Heart right ventricle (tissue), 16 donors: Measurements from ENCODE around the gene VSNL1. TPM values are rescaled to one million over a fixed set of nuclear protein-coding genes. Genes with fewer than 3 reads are reported as not detected.

ENCODE experiments used
- ATAC-seq, 8 donors: fragments of 200-7000 bp; cut with Tn5 transposase; one replicate each; pipeline ENCODE4 v1.9.1; 2020; ENCODE audit warnings: mild to moderate bottlenecking in 8 of 8, moderate library complexity in 8 of 8, moderate number of reproducible peaks in 1 of 8
- DNase-seq, 2 donors: peaks; one replicate each; pipeline ENCODE4 v3.0.0-alpha.2; 2020
- H3K27ac ChIP-seq, 10 donors: fragments of 200-600 bp; sonication (generic) in 2 of 10; one replicate each; pipeline versions ENCODE4 v1.5.0 to v1.8.0; 2020 to 2022; ENCODE audit warnings: mild to moderate bottlenecking in 3 of 10
- H3K27me3 ChIP-seq, 7 donors: fragments of 200-600 bp; one replicate each; pipeline ENCODE4 v1.8.0; 2021 to 2022; ENCODE audit warnings: mild to moderate bottlenecking in 2 of 7
- H3K36me3 ChIP-seq, 9 donors: fragments of 200-600 bp; sonication (generic) in 1 of 9; one replicate each; pipeline versions ENCODE4 v1.5.0 to v1.8.0; 2020 to 2022; ENCODE audit warnings: mild to moderate bottlenecking in 2 of 9
- H3K4me1 ChIP-seq, 9 donors: fragments of 200-600 bp; sonication (generic) in 1 of 9; one replicate each; pipeline versions ENCODE4 v1.5.0 to v1.8.0; 2020 to 2022; ENCODE audit warnings: mild to moderate bottlenecking in 4 of 9
- H3K4me3 ChIP-seq, 10 donors: fragments of 200-600 bp; sonication (generic) in 2 of 10; one replicate each; pipeline versions ENCODE4 v1.5.0 to v1.8.0; 2020 to 2022; ENCODE audit warnings: mild to moderate bottlenecking in 7 of 10, moderate library complexity in 2 of 10
- H3K9me3 ChIP-seq, 11 donors: fragments of 200-600 bp in 10 of 11; sonication (generic) in 2 of 11; one replicate each; pipeline versions ENCODE4 v1.5.0 to v1.8.0; 2013 to 2022; ENCODE audit warnings: mild to moderate bottlenecking in 2 of 11, control low read depth in 1 of 11, moderate library complexity in 1 of 11
- WGBS, 2 donors: extraction: QIAGEN DNeasy Blood & Tissue Kit; methylation state at CpG; one replicate each; pipeline ENCODE4 v1.1.7; 2013; ENCODE audit warnings: inconsistent platforms in 1 of 2; 5-methylcytosine and 5-hydroxymethylcytosine counted together
- intact Hi-C, 10 donors: fragments of 100-400 bp; cut with DNase I; formaldehyde crosslinking; loops; one replicate each; pipeline versions ENCODE4 v1.11.1 to v1.14.2; 2022
- polyA plus RNA-seq, 2 donors: library from polyadenylated mRNA; stranded (reverse); fragments of 200-250 nt; gene quantifications; one replicate each; pipeline ENCODE4 v1.2.3, GENCODE V29; 2013
- total RNA-seq, 10 donors: library from RNA; stranded (reverse); fragmentation: NEBNext Ultra II Directional in 3 of 10; extraction: Animal tissue kit (Norgen Biotek cat#: 25700) in 3 of 10; gene quantifications; one replicate each; pipeline versions ENCODE4 v1.2.1 to v1.2.4, GENCODE V29; 2021 to 2023
- TF ChIP-seq, protein P1 (sequence below), 9 donors: fragments of 200-600 bp; sonication (generic) in 2 of 9; IDR thresholded peaks; one replicate each; pipeline versions ENCODE4 v1.5.0 to v1.8.0; 2021 to 2022; ENCODE audit warnings: antibody characterized with exemption in 9 of 9, mild to moderate bottlenecking in 5 of 9, moderate library complexity in 1 of 9
- donor health status: Arrhythmogenic right ventricular cardiomyopathy.
- donor health status: ischemic (EF 13 %, LVEDD 7.1; RV severe dilation, severe dysfunction).
- donor health status: healthy with polysubstance abuse.
- donor health status: DM: no; HTN: yes; CAD: no.
- donor health status: DM: no; HTN: no; CAD: no.
- donor health status: ischemic (EF 25% LVEDD 6.9; RV normal size, moderate dysfunction).
- donor health status: ischemic (EF 25% LVEDD 5.7; RV mildly dilated, moderate dysfunction).
- donor health status: healthy.
- donor health status: DM: yes; HTN: yes; CAD: no.
- donor health status: Ischemic cardiomyopathy.
- donor health status: ischemic (EF 35%, LVEDD 5.7; RV mildly dilated, moderate dysfunction).
- donor health status: nonischemic (EF 11% LVEDD 7.7; RV severe dilation, severe dysfunction).
- donor health status: DM: yes; HTN: yes; CAD: no.
- donor health status: PGD.
- donor health status: ischemic (EF 29% LVEDD 5.4; RV normal size, mild dysfunction).
- donor health status: nonischemic (EF 23%, LVEDD 6.1; RV moderate dilation, normal function).

The VSNL1 gene
- total and polyA plus RNA-seq, 12 donors, result 5.9 to 24.3 (median 17.3) TPM

DNA sequence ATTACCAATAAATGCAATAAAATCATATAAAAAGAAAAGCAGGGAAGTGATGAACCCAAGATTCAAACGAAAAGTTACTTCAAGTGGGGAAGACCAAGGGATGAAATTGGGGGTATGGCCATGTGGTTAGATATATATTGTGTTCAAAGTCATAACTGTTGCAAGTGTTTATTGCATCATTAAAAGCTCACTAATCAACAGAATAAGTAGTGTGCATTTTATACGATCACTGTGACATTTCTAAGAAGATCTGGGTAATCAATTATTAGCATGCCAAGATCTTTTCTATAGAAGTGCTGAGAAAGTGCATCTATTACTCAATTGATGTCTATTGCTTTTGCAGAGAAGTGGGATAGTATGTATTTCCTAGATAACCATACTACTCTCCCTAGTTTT, 52.9 kb downstream of the VSNL1 start:
- no peak overlapping the region for H3K4me3 ChIP-seq
- WGBS, 2 donors, result 89% methylated on average over 2 of the region's 2 CpGs
- DNase-seq (no peak), ATAC-seq (no peak)
- no peaks in the 10 kb centered on the region for H3K36me3 ChIP-seq
- intact Hi-C loops, result no loop called here
- H3K4me1 ChIP-seq, result peaks cover 0 to 9% (median 0%) of the 10 kb centered on the region in 9 donors
- no peak overlapping the region for H3K27ac ChIP-seq
- H3K27me3 ChIP-seq, result no peaks in the 10 kb centered on the region
- no peaks in the 10 kb centered on the region for H3K9me3 ChIP-seq
- TF ChIP-seq, protein P1, sequence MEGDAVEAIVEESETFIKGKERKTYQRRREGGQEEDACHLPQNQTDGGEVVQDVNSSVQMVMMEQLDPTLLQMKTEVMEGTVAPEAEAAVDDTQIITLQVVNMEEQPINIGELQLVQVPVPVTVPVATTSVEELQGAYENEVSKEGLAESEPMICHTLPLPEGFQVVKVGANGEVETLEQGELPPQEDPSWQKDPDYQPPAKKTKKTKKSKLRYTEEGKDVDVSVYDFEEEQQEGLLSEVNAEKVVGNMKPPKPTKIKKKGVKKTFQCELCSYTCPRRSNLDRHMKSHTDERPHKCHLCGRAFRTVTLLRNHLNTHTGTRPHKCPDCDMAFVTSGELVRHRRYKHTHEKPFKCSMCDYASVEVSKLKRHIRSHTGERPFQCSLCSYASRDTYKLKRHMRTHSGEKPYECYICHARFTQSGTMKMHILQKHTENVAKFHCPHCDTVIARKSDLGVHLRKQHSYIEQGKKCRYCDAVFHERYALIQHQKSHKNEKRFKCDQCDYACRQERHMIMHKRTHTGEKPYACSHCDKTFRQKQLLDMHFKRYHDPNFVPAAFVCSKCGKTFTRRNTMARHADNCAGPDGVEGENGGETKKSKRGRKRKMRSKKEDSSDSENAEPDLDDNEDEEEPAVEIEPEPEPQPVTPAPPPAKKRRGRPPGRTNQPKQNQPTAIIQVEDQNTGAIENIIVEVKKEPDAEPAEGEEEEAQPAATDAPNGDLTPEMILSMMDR (IDR thresholded peaks at IDR 0.05), result no peak

DNA sequence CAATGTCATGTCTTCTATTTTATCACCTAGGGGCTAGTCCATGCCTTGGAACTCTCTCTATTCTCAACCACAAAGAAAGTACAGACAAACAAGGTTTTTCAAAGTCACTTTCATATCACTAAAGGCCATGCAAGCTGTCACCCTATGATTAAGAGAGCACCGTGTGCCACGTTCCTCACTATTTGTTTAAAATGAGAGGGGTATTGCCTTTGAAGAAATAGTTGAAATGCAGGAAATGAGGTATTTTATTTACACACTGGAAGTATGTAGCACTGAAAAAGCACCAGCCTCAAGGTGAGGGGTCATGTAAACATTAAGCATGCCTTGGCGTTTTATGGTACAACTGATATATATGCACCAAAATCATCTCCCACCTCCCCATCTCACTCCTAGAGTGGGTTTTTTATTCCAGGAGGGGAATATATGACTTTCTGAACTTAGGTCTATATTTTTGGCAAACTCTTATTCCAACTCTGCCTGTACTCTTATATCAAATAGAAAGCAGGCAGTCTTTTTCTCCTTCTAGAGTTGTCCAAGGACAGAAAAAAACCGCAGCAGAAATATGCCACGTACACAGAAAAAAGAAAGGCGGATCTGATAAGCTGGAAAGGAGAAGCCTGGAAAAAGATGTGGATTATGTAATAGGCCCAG, 53.5 kb downstream of the VSNL1 start:
- ATAC-seq (no peak), DNase-seq (no peak)
- 52 to 61% methylated on average over 6 of the region's 6 CpGs for WGBS, 2 donors
- Histone ChIP-seq H3K4me3 (no peak overlapping the region), H3K36me3 (no peaks in the 10 kb centered on the region), H3K9me3 (no peaks in the 10 kb centered on the region), H3K27ac (no peak overlapping the region), H3K4me1 (peaks cover 0 to 9% (median 0%) of the 10 kb centered on the region in 9 donors), H3K27me3 (no peaks in the 10 kb centered on the region)
- intact Hi-C loops, result no loop called here
- TF ChIP-seq, protein P1 (IDR thresholded peaks at IDR 0.05), result no peak

DNA sequence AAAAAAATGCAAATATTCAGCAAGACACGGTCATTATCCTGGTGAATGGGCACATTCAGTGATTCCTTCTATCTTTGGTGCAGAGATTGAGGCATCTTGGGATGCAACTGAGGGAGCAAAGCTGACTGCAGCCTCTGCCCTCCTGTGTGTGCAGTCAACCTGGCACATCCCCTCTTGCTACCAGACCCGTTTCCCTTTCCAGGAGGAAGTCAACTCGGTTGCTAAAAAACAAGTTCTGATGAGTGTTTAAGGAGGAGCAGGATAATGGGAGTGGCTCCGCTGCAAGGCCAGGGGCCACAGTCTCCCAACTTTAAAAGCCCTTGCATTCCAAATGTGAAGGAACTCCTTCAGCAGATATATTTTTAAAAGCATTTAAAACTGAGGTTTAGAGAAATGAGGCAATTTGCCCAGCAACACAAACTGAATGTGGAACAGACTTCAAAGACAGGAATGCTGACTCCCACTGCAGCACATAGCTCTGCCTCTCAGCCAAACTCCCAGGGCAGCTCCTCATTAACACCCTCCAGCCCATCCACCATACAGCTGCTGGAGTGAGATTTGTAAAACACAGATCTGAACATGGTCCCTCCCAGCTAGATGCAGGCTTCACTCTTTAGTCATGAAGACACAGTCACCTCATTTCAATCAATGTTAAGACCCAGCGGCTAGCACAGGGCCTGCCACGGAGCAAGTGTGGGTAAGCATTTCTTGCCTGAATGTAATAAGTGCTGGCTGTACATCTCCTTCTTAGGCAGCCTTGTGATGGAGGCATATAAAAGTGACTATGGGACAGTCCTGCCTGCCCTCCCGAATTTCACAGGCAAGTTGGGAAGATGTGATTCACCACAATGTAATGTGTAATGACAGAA, 54.3 kb downstream of the VSNL1 start:
- intact Hi-C loops, result no loop called here
- TF ChIP-seq, protein P1 (IDR thresholded peaks at IDR 0.05), result no peak
- ATAC-seq (peak in 1 of 8 donors; percentile 39), DNase-seq (no peak)
- no peaks in the 10 kb centered on the region for H3K9me3 ChIP-seq
- 64 to 71% methylated on average over 7 of the region's 7 CpGs for WGBS, 2 donors
- H3K27ac ChIP-seq, result no peak overlapping the region
- no peaks in the 10 kb centered on the region for H3K27me3 ChIP-seq
- H3K4me1 ChIP-seq, result peaks cover 0 to 9% (median 0%) of the 10 kb centered on the region in 9 donors
- no peak overlapping the region for H3K4me3 ChIP-seq
- no peaks in the 10 kb centered on the region for H3K36me3 ChIP-seq

DNA sequence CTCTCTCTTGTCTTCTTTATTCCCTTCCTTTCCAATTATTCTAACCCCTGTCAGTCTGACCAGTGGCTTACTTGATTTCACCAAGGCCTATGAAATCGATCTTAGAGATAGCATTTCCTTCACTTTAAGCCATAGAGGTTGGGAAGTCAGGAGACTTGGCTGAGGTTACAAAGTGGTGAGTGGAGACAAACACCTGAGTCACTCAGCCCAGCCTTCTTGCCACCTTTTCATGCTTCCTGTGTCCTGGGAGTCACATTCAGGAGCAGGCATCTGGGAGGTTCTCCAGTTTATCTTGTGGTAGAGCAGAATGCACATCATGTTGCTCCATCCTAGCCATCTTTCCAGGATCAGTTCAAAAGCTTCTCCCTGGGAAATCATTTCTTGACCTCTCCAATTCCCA, 59.1 kb downstream of the VSNL1 start:
- ATAC-seq (no peak), DNase-seq (no peak)
- TF ChIP-seq, protein P1 (IDR thresholded peaks at IDR 0.05), result no peak
- 73 to 80% methylated on average over 1 of the region's 1 CpG for WGBS, 2 donors
- H3K4me1 ChIP-seq, result peaks cover 0 to 7% (median 0%) of the 10 kb centered on the region in 9 donors
- H3K9me3 ChIP-seq, result no peaks in the 10 kb centered on the region
- no peak overlapping the region for H3K27ac ChIP-seq
- no peak overlapping the region for H3K4me3 ChIP-seq
- intact Hi-C loops, result no loop called here
- no peaks in the 10 kb centered on the region for H3K36me3 ChIP-seq
- no peaks in the 10 kb centered on the region for H3K27me3 ChIP-seq
